GM18907 (cell line): ENCODE measurements around the gene IFFO2.

Experiments used
- ATAC-seq: cut with Tn5 transposase; IDR thresholded peaks from one replicate; pipeline ENCODE4 v1.9.1; 2021; ENCODE audit warnings: mild to moderate bottlenecking, moderate library complexity; ENCODE audit not compliant: unreplicated experiment

IFFO2 gene

DNA sequence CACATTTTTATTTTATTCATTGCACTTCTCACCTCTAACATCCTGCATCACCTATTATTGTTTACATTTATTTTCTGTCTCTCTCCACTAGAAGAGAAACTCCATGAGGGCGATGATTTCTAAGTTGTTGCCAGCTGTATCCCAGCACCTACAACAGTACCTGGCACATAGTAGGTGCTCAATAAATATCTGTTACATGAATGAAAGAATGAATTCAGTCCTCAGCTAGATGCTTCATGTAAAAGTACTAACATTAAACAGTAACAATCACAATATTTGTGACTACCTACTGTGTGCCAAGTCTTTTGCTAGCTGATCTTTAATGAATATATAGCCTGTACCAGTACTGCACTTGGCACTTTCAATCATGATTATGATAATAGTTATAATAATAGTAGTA is 100.0 kb downstream of the IFFO2 start:
- no peak for ATAC-seq

DNA sequence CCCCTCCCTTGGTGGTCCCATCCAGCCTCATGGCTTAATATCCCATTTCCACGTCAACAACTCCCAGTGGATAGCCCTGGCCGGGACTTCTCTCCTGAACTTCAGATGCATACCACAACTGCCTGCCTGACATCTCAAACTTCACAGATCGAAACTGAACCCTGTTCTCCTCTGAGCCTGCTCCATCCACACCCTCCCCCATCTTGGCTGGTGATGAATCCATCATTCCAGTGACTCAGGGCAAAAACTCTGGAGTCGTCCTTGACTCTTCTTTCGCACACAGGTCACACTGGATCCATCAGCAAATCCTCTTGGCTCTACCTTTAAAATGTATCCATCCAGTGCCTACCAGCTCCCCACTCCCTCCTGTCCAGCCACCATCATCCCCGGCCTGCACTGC is 100.9 kb downstream of the IFFO2 start:
- ATAC-seq = no peak

DNA sequence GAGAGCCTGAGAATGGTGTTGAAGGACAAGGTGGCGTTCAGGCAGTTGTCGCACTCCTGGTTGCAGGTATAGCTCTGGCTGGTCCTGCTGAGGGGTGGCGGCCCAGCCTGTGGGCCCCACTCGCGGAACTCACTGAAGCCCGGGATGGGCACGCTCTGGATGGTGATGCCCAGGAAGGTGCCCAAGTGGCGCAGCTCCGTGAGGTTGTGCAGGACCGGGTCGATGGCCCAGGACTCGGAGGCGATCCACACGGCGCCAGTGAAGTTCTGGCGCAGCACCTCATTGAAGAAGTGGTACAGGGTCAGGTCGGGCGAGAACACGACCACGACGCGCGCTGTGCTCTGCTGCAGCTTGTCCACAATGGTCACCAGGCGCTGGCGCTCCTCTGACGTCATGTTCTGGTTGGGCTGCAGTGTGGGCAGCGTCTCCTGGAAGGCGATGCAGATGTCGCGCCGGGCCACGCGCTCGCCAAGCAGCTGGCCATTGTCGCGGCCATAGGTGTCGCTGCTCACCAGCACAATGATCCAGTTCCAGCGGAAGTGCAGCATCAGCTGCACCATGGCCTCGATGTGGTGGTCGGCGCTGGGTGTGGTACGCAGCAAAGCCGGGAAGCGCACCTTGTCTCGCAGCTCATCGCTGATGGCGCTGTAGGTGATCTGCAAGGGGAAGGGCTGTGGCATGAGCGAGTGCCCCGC is 102.0 kb downstream of the IFFO2 start:
- ATAC-seq = no peak
